ENCODE data around the gene RIC1. TPM values are rescaled to one million over a fixed set of nuclear protein-coding genes. Genes with fewer than 3 reads are reported as not detected.

RIC1 gene
- total and polyA plus RNA-seq, 9 of the 15 experiments (the other 6 are each of a cell fraction or from before 2014, with no cell fraction given): 3.2 to 25.8 (median 15.0) TPM

GRCh38 chr9:5778805-5779204 is 149.9 kb downstream of the RIC1 start (continued):
- TF ChIP-seq ZBTB40 (IDR thresholded peaks at IDR 0.05) (no peak), ZBTB40 (CRISPR knock-in tag; IDR thresholded peaks at IDR 0.05) (no peak), PRPF4 (IDR thresholded peaks at IDR 0.05; ENCODE audit: insufficient read depth, low read depth, low read length, poor library complexity, severe bottlenecking) (no peak), MBD2 (IDR thresholded peaks at IDR 0.05; ENCODE audit: borderline replicate concordance, low read depth) (no peak), SP2 (IDR thresholded peaks at IDR 0.05; ENCODE audit: extremely low read depth, low read depth, low read length, poor library complexity, severe bottlenecking) (no peak), EZH2 (IDR thresholded peaks at IDR 0.05; ENCODE audit: borderline replicate concordance, low read depth, low read length) (no peak), XRCC4 (IDR thresholded peaks at IDR 0.05; ENCODE audit: extremely low read depth, insufficient read depth, insufficient read length) (no peak), SMARCE1 (IDR thresholded peaks at IDR 0.05) (no peak), CEBPG (CRISPR knock-in tag; IDR thresholded peaks at IDR 0.05) (no peak), CEBPG (tag; conservative IDR thresholded peaks at IDR 0.05 in 1 of 2, IDR thresholded peaks at IDR 0.05 in 1 of 2) (no peak), ZMIZ1 (IDR thresholded peaks at IDR 0.05; ENCODE audit: low read depth in 2 of 2, low read length in 2 of 2) (no peak)
